NCI-H1930 (cell line): ENCODE results near the gene RHOBTB1.
"Not testable (repeated sequence)": the region's sequence is repeated elsewhere in the genome, so short reads cannot be mapped to it uniquely, and the experiment has no call there.

ENCODE experiments used
- DNase-seq, 2 experiments: peaks; one replicate each; lab custom pipeline; 2025; lab: John Stamatoyannopoulos, UW

The RHOBTB1 gene

GRCh38 chr10:60868946-60869345 lies 75.0 kb downstream of the RHOBTB1 start:
- no peak for DNase-seq

GRCh38 chr10:60865198-60865783 lies 78.7 kb downstream of the RHOBTB1 start:
- no peak for DNase-seq

DNA sequence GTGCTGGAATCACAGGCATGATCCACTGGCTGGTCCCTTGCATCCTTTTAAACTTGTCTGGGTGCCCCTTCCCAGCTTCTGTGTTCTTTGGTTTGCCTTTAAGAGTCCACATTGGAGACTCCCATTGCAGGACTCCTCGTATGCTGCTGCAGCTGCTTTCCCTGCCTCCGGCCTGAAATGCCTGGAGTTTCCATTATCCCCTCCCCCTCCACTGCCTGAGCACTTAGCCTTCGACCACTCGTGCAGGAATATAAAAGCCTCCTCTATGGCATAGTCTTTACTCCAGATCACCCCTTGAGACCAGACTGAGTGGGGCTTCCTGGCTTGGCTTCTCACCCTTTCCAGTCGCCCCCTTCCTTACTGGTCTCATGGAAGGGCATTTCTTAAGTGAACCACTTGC lies 80.2 kb downstream of the RHOBTB1 start:
- no peak for DNase-seq

DNA sequence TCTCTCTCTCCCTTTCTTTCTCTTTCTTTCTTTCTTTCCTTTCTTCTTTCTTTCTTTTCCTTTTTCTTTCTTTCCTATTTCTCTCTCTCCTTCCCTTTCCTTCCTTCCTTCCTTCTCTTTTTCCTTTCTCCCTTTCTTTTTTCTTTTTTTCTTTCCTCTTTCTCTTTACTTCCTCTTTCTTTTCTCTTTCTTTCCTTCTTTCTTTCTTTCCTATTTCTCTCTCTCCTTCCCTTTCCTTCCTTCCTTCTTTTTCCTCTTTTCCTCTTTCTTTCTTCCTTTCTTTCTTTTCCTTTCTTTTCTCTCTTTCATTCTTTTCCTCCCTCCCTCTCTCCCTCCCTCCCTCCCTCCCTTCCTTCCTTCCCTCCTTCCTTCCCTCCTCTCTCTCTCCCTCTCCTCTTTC lies 81.5 kb downstream of the RHOBTB1 start:
- DNase-seq, result no peak

DNA sequence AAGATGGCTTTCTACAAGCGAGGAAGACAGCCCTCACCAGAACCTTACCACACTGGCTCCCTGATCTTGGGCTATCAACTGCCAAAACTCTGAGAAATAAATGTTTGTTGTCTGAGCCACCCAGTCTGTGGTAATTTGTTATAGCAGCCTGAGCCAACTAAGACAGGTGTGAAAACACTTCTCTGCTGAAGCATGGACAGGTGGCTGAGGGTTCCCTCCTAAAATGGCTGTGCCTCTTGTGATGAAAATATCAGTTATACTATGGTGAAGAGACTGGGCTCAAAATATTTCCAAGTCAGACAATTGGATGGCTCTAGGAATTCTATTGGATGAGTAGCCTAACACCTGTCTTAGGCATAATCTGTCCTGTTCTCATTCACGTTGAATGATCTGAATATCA lies 87.6 kb downstream of the RHOBTB1 start:
- no peak for DNase-seq

DNA sequence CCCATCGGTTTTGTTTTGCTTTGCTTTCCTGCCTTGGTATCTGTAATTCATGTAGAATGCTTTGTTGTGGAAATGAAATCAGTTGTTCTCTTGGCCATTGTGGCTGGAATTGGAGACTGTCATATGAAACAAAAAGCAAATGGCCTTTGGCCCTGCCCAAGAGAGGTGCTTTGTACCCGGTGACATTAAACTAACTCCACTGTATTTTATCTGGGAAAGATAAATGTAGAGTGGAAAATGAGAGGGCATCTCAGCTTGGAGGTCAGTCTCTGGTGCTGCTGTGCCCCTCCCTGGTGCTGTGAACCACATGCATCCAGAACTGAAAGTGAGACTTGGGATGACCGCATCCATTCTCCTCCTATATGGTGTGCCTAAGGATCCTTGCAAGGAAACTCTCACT lies 90.3 kb downstream of the RHOBTB1 start:
- no peak for DNase-seq

GRCh38 chr10:60853107-60853506 lies 90.9 kb downstream of the RHOBTB1 start:
- DNase-seq, result no peak

- no peak for DNase-seq
These were observed 94.2 kb downstream of the RHOBTB1 start for GRCh38 chr10:60849740-60850139.

DNA sequence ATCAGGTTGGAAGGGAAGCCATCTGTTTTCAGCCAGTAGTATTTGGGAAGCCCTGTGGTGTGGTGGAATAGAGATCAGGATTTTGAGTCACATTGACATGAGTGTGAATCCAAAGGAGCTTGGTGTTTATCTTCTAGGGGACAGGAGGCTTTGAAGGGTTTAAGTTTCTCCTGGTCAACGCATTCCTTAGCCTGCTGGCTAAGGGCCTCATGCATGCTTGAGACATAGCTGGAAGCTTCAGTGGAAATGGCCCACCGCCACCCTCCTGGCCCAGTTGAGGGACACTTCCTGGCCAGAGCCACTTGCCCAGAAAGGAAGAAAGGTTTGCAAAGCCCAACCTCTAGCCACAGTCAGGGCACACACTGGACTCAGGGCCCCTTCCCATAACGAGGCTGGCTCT lies 94.8 kb downstream of the RHOBTB1 start:
- DNase-seq, result no peak

DNA sequence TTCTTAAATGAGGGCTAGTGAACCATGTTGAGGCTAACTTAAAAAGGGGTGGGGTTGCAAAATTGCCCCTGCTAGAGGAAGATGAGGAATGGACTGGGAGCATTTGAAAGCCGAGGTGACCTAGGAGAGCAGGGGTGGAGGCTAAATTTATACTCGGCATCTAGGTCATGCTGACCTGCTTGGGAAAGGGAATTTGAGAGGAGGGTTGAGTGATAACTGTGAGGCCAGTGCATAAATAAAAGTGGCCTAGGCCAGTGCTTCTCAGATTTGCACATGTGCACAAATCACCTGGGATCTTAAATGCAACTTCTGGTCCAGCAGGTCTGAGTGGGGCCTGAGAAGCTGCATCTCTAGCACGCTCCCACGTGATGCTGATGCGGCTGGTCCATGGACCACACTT lies 95.3 kb downstream of the RHOBTB1 start:
- no peak for DNase-seq

DNA sequence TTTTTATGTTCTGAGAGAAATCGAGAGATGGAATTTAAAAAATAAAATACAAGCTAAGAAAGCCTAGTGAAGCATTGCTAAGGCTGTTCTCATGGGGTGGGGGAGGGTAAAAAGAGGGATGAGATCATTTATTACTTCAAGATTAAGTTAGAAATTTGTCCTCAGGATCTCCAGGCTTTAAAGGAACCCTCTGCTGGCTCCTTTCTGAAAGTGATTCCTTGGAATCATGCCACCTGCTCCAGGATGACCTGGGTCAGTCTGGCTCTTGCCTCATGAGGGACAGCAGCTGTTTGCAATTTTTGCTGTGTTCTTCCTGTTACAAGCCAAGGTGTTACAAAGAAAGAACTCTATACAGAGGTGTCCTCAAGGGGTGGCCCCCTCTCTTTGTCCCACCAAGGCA lies 95.9 kb downstream of the RHOBTB1 start:
- no peak for DNase-seq

- no peak for DNase-seq
These were observed 97.8 kb downstream of the RHOBTB1 start for GRCh38 chr10:60846173-60846572.

GRCh38 chr10:60845038-60845437 lies 98.9 kb downstream of the RHOBTB1 start:
- DNase-seq, result no peak

GRCh38 chr10:60842694-60843093 lies 101.3 kb downstream of the RHOBTB1 start:
- DNase-seq, result no peak

GRCh38 chr10:60841227-60841626 lies 102.8 kb downstream of the RHOBTB1 start:
- not testable (repeated sequence) for DNase-seq

DNA sequence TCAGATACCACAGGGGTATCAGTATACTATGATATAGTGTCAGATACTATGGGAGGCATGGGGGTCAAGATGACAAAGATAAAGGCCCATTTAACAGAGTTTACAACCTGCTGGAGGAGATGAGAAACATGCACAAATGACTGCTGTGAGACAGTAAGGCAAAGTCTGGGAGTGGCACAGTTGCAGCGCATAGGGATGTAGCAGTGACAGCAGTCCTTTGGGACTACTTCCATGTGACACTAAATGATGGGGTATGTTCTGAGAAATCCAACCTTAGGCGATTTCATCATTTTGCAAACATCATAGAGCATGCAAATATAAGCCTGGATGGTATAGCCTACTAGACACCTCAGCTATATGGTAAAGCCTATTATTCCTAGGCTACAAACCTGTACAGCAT lies 108.9 kb downstream of the RHOBTB1 start:
- no peak for DNase-seq

- no peak for DNase-seq
These were observed 109.6 kb downstream of the RHOBTB1 start for GRCh38 chr10:60834401-60834800.

DNA sequence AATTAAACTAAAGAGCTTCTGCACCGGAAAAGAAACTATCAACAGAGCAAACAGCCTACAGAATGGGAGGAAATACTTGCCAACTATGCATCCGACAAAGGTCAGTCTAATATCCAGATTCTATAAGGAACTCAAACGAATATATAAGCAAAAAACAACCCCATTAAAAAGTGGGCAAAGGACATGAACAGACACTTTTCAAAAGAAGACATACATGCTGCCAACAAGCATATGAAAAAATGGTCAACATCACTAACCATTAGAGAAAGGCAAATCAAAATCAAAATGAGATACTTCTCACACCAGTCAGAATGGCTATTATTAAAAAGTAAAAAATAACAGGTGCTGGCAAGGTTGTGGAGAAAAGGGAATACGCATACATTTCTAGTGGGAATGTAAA lies 111.8 kb downstream of the RHOBTB1 start:
- DNase-seq, result not testable (repeated sequence)

DNA sequence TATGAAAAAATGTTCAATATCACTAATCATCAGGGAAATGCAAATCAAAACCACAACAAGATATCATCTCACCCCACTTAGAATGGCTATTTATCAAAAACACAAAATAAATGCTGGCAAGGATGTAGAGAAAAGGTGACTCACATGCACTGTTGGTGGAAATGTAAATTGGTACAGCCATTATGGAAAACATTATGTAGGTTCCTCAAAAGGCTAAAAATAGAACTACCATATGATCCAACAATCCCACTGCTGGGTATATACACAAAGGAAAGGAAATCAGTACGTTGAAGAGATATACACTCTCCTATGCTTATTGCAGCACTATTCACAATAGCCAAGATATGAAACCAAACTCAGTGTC lies 115.5 kb downstream of the RHOBTB1 start:
- DNase-seq, result no peak

DNA sequence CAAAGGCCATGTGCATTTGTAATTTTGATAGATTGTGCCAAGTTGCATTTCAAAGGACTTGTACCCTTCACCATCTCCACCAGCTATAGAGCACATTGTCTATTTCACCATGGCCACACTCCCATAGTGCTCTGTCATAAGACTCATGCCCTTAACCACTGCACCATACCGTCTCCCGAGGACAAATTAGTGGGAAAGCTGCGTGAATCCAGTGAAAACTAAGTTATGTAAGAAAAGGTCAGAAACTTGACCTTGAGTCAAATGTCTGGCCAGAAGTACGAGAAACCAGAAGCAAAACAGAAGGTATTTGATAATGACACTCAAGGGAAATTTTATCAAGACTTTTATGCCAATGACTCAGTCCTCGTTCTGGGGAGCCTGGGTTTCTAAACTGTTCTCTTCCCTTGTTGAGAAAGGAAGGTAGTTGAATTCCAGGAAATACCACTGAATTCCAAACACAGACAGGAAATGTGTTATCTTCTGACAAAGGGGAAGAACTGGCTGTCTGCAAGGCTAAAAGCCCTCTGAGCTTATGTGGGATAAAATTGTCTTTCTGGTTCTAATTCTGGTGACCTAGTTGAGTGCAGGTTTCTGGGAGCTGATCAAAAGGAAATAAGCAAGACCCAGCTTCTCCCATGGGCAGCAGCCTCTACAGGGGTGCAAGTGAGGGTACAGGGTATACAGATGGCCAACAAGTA lies 116.0 kb downstream of the RHOBTB1 start:
- DNase-seq, result no peak

GRCh38 chr10:60825520-60825919 lies 118.5 kb downstream of the RHOBTB1 start:
- DNase-seq, result no peak

GRCh38 chr10:60823324-60823723 lies 120.7 kb downstream of the RHOBTB1 start:
- no peak for DNase-seq

DNA sequence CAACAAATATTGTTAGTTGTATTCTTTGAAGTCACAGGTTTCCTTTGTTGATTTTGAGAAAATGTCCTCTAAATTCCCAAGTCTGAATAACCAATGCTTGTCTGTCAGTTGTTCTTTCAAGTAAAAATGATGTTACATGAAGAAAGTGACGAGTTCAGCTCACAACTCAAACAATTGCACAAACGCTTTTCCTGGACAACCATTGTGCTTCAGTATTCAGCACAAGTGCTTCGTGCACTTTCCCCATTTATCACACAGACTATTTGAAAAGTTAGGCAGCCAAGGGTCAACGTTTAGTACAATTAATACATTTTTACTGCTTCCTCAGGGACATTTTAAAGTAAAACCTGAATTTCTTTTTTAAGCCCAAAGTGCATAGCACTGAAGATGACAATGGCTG lies 121.2 kb downstream of the RHOBTB1 start:
- DNase-seq, result no peak

DNA sequence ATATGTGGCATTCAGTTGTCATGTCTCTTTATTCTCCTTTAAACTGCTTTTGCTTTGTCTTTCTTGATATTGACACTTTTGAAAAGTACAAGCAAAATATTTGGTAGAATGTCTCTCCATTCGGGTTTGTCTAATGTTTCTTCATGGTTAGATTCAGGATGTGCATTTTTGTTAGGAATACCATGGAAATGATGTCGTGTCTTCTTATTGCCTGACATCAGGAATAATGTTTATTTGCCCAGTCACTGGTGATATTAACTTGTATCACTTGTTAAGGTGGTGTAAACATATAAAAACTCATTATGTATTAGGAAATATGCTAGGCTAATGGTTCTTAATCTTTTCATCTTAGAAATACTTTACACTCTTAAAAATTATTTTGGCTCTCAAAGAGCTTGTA lies 122.3 kb downstream of the RHOBTB1 start:
- no peak for DNase-seq
